GM23338 (cell line): Measurements from ENCODE around the gene DCDC1. TPM values are rescaled to one million over a fixed set of nuclear protein-coding genes. Genes with fewer than 3 reads are reported as not detected.

Experiments used
- ATAC-seq: fragments of 200-7000 bp; cut with Tn5 transposase; 3 replicates; pipeline ENCODE4 v1.9.1; 2020
- DNase-seq: peaks from one replicate; pipeline ENCODE4 v3.0.0-alpha.2; 2015; ENCODE audit warnings: low spot score
- H2AFZ ChIP-seq: fragments of 200-600 bp; sonication (generic); 2 replicates; pipeline ENCODE4 v1.8.0; 2016; ENCODE audit warnings: antibody characterized with exemption, mild to moderate bottlenecking, moderate library complexity
- H3F3A ChIP-seq: fragments of 200-600 bp; sonication (generic); replicated peaks from 2 replicates; pipeline ENCODE4 v1.8.0; 2017; ENCODE audit warnings: antibody characterized with exemption, mixed run types, low read depth
- H3K27ac ChIP-seq: fragments of 200-600 bp; sonication (generic); 2 replicates; pipeline ENCODE4 v1.6.1; 2016; ENCODE audit warnings: low read depth
- H3K27me3 ChIP-seq: fragments of 200-600 bp; sonication (generic); 2 replicates; pipeline ENCODE4 v1.8.0; 2016; ENCODE audit warnings: mild to moderate bottlenecking, mixed run types, moderate library complexity; ENCODE audit not compliant: insufficient read depth
- H3K36me3 ChIP-seq: fragments of 200-600 bp; sonication (generic); 2 replicates; pipeline ENCODE4 v1.8.0; 2016; ENCODE audit warnings: mild to moderate bottlenecking; ENCODE audit not compliant: insufficient read depth
- H3K4me1 ChIP-seq: fragments of 200-600 bp; sonication (generic); 2 replicates; pipeline ENCODE4 v1.8.0; 2016; ENCODE audit warnings: mild to moderate bottlenecking, moderate library complexity; ENCODE audit not compliant: insufficient read depth
- H3K4me2 ChIP-seq: fragments of 200-600 bp; sonication (generic); 2 replicates; pipeline ENCODE4 v1.7.1; 2017; ENCODE audit warnings: mixed run types
- H3K4me3 ChIP-seq: fragments of 200-600 bp; sonication (generic); 2 replicates; pipeline ENCODE4 v1.6.1; 2016; ENCODE audit warnings: mixed run types
- H3K79me2 ChIP-seq: fragments of 200-600 bp; sonication (generic); replicated peaks from 2 replicates; pipeline ENCODE4 v1.8.0; 2017; ENCODE audit warnings: mild to moderate bottlenecking; ENCODE audit not compliant: insufficient read depth
- H3K9me2 ChIP-seq: fragments of 200-600 bp; sonication (generic); 2 replicates; pipeline ENCODE4 v1.8.0; 2017; ENCODE audit not compliant: insufficient read depth
- H4K20me1 ChIP-seq: fragments of 200-600 bp; sonication (generic); replicated peaks from 2 replicates; pipeline ENCODE4 v1.8.0; 2017; ENCODE audit warnings: mild to moderate bottlenecking; ENCODE audit not compliant: insufficient read depth
- H3K27ac Mint-ChIP-seq: 2 replicates; pipeline ENCODE4 v1.8.0; 2020; ENCODE audit warnings: inconsistent platforms, mild to moderate bottlenecking, moderate library complexity, mixed read lengths
- H3K27me3 Mint-ChIP-seq: 3 replicates; pipeline ENCODE4 v1.8.0; 2022; ENCODE audit warnings: low read depth, mild to moderate bottlenecking, moderate library complexity, mixed read lengths, inconsistent platforms; ENCODE audit not compliant: insufficient read depth, poor library complexity
- H3K36me3 Mint-ChIP-seq: 3 replicates; pipeline ENCODE4 v1.8.0; 2021; ENCODE audit warnings: low read depth, mild to moderate bottlenecking, inconsistent platforms, moderate library complexity, mixed read lengths
- H3K4me1 Mint-ChIP-seq: 3 replicates; pipeline ENCODE4 v1.8.0; 2020; ENCODE audit warnings: mild to moderate bottlenecking, inconsistent platforms, mixed read lengths
- H3K4me3 Mint-ChIP-seq: 3 replicates; pipeline ENCODE4 v1.8.0; 2021; ENCODE audit warnings: moderate library complexity, mild to moderate bottlenecking, inconsistent platforms, mixed read lengths
- H3K9me3 Mint-ChIP-seq: 3 replicates; pipeline ENCODE4 v1.8.0; 2020; ENCODE audit warnings: moderate library complexity, mild to moderate bottlenecking, inconsistent platforms, mixed read lengths
- EZH2phosphoT487 ChIP-seq: fragments of 200-600 bp; sonication (generic); IDR thresholded peaks from one replicate; pipeline ENCODE4 v1.8.1; 2018; ENCODE audit warnings: antibody characterized with exemption; ENCODE audit not compliant: unreplicated experiment
- ZNF114 ChIP-seq: fragments of 250-450 bp; sonication (Bioruptor Pico); IDR thresholded peaks from 2 replicates; pipeline ENCODE4 v1.5.0; 2020; ENCODE audit warnings: mild to moderate bottlenecking, moderate library complexity
- ZNF462 ChIP-seq: fragments of 250-450 bp; sonication (Bioruptor Pico); IDR thresholded peaks from 2 replicates; pipeline ENCODE4 v1.5.0; 2020; ENCODE audit warnings: mild to moderate bottlenecking, moderate library complexity
- polyA plus RNA-seq: library from polyadenylated mRNA; unstranded; fragments of >200 nt; fragmentation: Nextera tagmentation; extraction: Ambion mirVana; gene quantifications from 2 replicates; pipeline ENCODE4 v1.2.1, GENCODE V29; 2016
- total RNA-seq: library from RNA; depleted of rRNA; stranded (reverse); fragments of >200 nt; shearing (Covaris generic); gene quantifications from 2 replicates; pipeline ENCODE4 v1.2.3, GENCODE V29; 2014

DCDC1 gene
- total and polyA plus RNA-seq, 2 experiments from 2014 or later: 0.56 to 0.58 TPM

DNA sequence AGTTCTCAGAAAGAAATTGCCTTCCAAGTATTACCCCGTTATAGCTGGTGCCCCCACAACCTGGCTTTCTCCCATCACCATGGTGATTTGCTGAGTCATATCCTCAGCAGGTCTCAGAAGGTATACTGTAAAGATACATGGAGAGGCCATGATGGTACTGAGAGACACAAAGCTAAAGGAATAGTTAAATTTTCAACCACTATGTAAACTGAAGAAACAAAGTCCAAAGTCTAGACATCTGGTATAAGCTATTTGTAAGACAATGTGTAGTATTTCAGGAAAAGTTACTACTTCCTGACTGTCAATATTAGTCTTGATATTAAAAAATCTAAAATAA, 377.1 kb downstream of the DCDC1 start:
- peak; percentile 40 for DNase-seq

More for the DNA sequence above, 377.1 kb downstream of the DCDC1 start:
- H3K79me2 ChIP-seq: no peaks in the 10 kb centered on the region
- Mint-ChIP-seq H3K27me3 (no peaks in the 10 kb centered on the region), H3K4me3 (no peak overlapping the region), H3K36me3 (no peaks in the 10 kb centered on the region), H3K27ac (peak overlapping the region; percentile 74; the same call in 1 of the 2 replicates), H3K9me3 (no peaks in the 10 kb centered on the region), H3K4me1 (no peaks in the 10 kb centered on the region)
- H3K4me1 ChIP-seq: no peaks in the 10 kb centered on the region
- H3K27me3 ChIP-seq: no peaks in the 10 kb centered on the region
- no peaks in the 10 kb centered on the region for H4K20me1 ChIP-seq
- H3F3A ChIP-seq: no peaks in the 10 kb centered on the region
- H3K4me3 ChIP-seq: no peak overlapping the region
- H3K27ac ChIP-seq: no peak overlapping the region
- no peaks in the 10 kb centered on the region for H3K9me2 ChIP-seq
- H3K4me2 ChIP-seq: no peak overlapping the region
- peak overlapping the region; percentile 44; the same call in 1 of the 2 replicates for H2AFZ ChIP-seq
- TF ChIP-seq EZH2phosphoT487: no peak
- TF ChIP-seq ZNF114 (CRISPR knock-in tag): no peak
- 0 out of 2 replicates have a peak, but pooled peaks have one; percentile 32 for TF ChIP-seq ZNF462 (CRISPR knock-in tag)
- no peaks in the 10 kb centered on the region for H3K36me3 ChIP-seq
- ATAC-seq: peak; percentile 67
